ENCODE results near the gene PEPD. TPM values are rescaled to one million over a fixed set of nuclear protein-coding genes. Genes with fewer than 3 reads are reported as not detected.

The PEPD gene
- total RNA-seq, 2 experiments from 2014 or later = 17.5 to 23.0 TPM

DNA sequence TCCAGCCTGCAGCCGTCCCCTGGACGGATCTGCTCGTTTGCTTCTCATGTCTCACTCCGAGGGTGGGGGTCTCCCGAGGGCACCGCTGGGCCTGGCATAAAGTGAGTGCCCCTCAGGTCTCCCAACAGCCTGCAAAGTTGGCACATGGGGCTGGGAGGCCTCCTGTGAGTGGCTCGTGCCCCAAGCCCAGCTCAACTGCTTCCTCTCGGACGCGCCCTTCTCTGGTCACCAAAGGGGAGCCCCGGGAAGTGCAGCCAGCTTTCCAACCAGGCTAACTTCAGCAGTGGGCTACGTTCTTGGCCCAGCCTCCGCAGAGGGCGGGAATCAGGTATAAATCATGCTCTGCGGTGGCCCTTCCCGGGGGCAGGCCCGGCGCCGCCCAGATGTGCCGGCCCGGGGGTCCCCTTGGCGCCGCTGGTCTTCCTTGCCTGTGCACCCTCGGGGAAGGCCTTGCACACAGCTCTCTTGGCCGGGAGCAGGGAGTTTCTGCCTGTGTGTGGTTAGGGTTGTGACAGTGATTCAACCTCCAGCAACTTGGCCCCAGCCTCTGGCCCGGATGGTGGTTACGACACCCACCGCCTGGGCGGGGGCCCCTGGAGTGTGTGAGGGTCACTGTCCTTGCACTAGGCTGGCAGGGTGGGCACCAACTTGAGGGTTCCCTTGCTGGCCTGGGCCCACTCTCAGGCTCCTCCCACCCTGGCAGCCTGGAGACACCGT is 127.4 kb downstream of the PEPD start:
- Histone ChIP-seq H3K36me3 (ENCODE audit: insufficient read depth, low read length) (no peaks in the 10 kb centered on the region), H3K4me3 (ENCODE audit: low read length) (no peak overlapping the region), H3K4me1 (ENCODE audit: insufficient read depth, low read length) (peaks cover 3% of the 10 kb centered on the region), H3K27ac (ENCODE audit: low read depth in 1 of 2, low read length in 2 of 2) (no peak overlapping the region), H3K27me3 (ENCODE audit: control insufficient read depth in 1 of 2, insufficient read depth in 2 of 2, low read length in 2 of 2) (no peaks in the 10 kb centered on the region), H3K9me3 (ENCODE audit: control insufficient read depth in 1 of 2, insufficient read depth in 1 of 2, low read length in 2 of 2) (no peaks in the 10 kb centered on the region)
- DNase-seq (peak in 2 of 14 experiments; percentile 35 to 47), ATAC-seq (ENCODE audit: poor library complexity) (no peak)
- Mint-ChIP-seq H3K27ac (no peak overlapping the region), H3K9me3 (no peaks in the 10 kb centered on the region), H3K4me1 (ENCODE audit: low read depth) (no peaks in the 10 kb centered on the region), H3K36me3 (ENCODE audit: low read depth) (no peaks in the 10 kb centered on the region), H3K27me3 (no peaks in the 10 kb centered on the region), H3K4me3 (no peak overlapping the region)
- intact Hi-C loops (cut with DNase I, micrococcal nuclease) = no loop called here
- CTCF ChIA-PET = no interaction called here
- TF ChIP-seq, protein P1, sequence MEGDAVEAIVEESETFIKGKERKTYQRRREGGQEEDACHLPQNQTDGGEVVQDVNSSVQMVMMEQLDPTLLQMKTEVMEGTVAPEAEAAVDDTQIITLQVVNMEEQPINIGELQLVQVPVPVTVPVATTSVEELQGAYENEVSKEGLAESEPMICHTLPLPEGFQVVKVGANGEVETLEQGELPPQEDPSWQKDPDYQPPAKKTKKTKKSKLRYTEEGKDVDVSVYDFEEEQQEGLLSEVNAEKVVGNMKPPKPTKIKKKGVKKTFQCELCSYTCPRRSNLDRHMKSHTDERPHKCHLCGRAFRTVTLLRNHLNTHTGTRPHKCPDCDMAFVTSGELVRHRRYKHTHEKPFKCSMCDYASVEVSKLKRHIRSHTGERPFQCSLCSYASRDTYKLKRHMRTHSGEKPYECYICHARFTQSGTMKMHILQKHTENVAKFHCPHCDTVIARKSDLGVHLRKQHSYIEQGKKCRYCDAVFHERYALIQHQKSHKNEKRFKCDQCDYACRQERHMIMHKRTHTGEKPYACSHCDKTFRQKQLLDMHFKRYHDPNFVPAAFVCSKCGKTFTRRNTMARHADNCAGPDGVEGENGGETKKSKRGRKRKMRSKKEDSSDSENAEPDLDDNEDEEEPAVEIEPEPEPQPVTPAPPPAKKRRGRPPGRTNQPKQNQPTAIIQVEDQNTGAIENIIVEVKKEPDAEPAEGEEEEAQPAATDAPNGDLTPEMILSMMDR (IDR thresholded peaks at IDR 0.05) = no peak
- POLR2A ChIA-PET = no interaction called here

DNA sequence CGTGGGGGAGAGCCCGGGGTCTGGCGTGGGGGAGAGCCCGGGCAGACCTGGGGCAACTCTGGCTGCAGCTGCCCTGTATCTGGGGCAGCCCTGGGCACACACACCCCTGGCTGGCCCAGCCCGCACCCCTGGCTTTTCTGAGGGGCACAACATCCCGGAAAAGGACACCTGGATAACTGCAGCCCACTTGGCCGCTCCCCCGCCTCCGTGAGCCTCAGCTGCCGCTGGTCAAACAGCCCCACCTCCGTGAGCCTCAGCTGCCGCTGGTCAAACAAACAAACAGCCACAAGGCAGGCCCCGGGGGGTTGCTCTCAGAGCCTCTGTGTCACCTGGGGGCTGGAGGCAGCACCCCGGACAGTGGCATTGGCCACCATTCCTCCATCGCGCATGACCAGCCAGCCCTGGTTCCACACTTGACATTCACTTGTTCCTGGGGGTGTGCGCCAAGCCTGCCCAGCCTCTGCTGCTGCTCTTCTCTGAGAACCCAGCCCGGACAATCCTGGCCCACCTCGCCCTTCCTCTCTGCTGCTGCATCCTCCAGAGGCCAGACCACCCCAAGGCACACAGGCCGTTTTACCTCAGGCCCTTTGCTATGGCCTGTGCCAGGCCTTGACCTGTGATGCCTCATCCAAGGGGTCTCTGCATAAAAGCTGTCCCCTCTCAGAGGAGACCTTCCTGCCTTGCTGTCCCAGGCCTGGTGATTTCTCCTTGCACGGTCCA is 128.1 kb downstream of the PEPD start:
- no peaks in the 10 kb centered on the region for H3K36me3 Mint-ChIP-seq (ENCODE audit: low read depth)
- H3K9me3 ChIP-seq (ENCODE audit: control insufficient read depth in 1 of 2, insufficient read depth in 1 of 2, low read length in 2 of 2) = no peaks in the 10 kb centered on the region
- no peak for ATAC-seq (ENCODE audit: poor library complexity)
- H3K36me3 ChIP-seq (ENCODE audit: insufficient read depth, low read length) = no peaks in the 10 kb centered on the region
- intact Hi-C loops (cut with DNase I, micrococcal nuclease) = no loop called here
- TF ChIP-seq, protein P1 (IDR thresholded peaks at IDR 0.05) = no peak
- CTCF ChIA-PET = no interaction called here
- H3K4me3 ChIP-seq (ENCODE audit: low read length) = no peak overlapping the region
- no peaks in the 10 kb centered on the region for H3K27me3 ChIP-seq (ENCODE audit: control insufficient read depth in 1 of 2, insufficient read depth in 2 of 2, low read length in 2 of 2)
- H3K27ac ChIP-seq (ENCODE audit: low read depth in 1 of 2, low read length in 2 of 2) = no peak overlapping the region
- DNase-seq = no peak
- no peak overlapping the region for H3K27ac Mint-ChIP-seq
- no peaks in the 10 kb centered on the region for H3K27me3 Mint-ChIP-seq
- POLR2A ChIA-PET = no interaction called here
- H3K4me3 Mint-ChIP-seq = no peak overlapping the region
- H3K4me1 ChIP-seq (ENCODE audit: insufficient read depth, low read length) = peaks cover 3% of the 10 kb centered on the region
- no peaks in the 10 kb centered on the region for H3K9me3 Mint-ChIP-seq
- no peaks in the 10 kb centered on the region for H3K4me1 Mint-ChIP-seq (ENCODE audit: low read depth)

DNA sequence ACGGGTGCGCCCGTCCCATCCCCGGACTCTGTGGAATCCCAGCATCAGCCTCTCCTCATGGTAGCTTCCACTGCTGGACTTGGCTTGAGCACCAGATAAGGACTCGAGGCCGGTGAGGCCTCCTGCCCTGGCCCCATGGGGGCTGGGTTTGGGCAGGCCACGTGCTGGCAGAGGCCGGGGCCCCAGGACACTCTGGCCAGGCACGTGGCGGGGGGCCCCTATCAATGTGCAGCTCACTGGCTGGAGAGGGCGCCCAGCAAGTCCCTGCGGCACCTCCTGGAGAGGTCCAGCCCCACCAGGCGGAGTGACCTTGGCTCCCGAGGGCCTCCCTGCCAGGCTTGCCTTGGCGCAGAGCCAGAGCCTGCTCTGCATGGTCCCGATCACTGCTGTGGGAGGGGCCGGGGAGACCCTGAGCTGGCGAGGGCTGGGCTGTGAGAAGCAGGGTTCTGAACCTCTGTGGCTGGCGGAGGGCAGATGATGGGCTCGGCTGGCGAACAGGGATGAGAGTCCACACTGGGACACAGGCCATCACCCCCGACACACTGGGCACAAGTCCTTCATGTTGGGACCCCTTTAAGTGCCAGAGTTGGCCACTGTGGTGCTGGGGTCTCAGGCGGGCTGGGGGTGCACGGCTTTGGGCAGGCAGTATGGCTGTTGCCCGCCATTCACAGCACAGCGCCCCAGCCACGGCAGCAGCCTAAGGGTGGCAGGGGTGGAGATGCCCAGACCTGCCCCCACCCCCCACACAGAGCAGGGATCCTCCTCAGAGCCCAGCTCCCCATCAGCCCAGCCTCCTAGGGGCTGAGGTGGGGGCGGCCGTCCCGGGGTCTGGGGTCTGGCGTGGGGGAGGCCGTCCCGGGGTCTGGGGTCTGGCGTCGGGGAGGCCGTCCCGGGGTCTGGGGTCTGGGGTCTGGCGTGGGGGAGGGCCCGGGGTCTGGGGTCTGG is 129.0 kb downstream of the PEPD start:
- Mint-ChIP-seq H3K4me3 (no peak overlapping the region), H3K4me1 (ENCODE audit: low read depth) (no peaks in the 10 kb centered on the region), H3K27me3 (no peaks in the 10 kb centered on the region), H3K36me3 (ENCODE audit: low read depth) (no peaks in the 10 kb centered on the region), H3K9me3 (no peaks in the 10 kb centered on the region), H3K27ac (no peak overlapping the region)
- Histone ChIP-seq H3K4me1 (ENCODE audit: insufficient read depth, low read length) (peaks cover 3% of the 10 kb centered on the region), H3K36me3 (ENCODE audit: insufficient read depth, low read length) (peaks cover under 1% of the 10 kb centered on the region), H3K27ac (ENCODE audit: low read depth in 1 of 2, low read length in 2 of 2) (no peak overlapping the region), H3K27me3 (ENCODE audit: control insufficient read depth in 1 of 2, insufficient read depth in 2 of 2, low read length in 2 of 2) (no peaks in the 10 kb centered on the region), H3K9me3 (ENCODE audit: control insufficient read depth in 1 of 2, insufficient read depth in 1 of 2, low read length in 2 of 2) (no peaks in the 10 kb centered on the region), H3K4me3 (ENCODE audit: low read length) (no peak overlapping the region)
- intact Hi-C loops (cut with DNase I, micrococcal nuclease) = no loop called here
- TF ChIP-seq, protein P1 (IDR thresholded peaks at IDR 0.05) = no peak
- POLR2A ChIA-PET = interaction anchor here (0.6 kb wide), 1 partner anchor 348 kb away, joined by 3 read pairs; no protein-coding TSS in a partner anchor
- no peak for ATAC-seq (ENCODE audit: poor library complexity)
- CTCF ChIA-PET = no interaction called here
- DNase-seq = no peak

Data from CD4-positive, alpha-beta T cell (primary cell).